ENCODE data around the gene TTLL4.
A peak's percentile ranks its signal among the peaks of the same experiment; 100 is the strongest.

The TTLL4 gene

GRCh38 chr2:218792433-218792832, 81.8 kb downstream of the TTLL4 start:
- no peak for DNase-seq (ENCODE audit: low read depth)
- TF ChIP-seq CTCF (IDR thresholded peaks at IDR 0.05; ENCODE audit: low read length, missing control alignments): no peak
- H3K4me3 ChIP-seq (replicated peaks; ENCODE audit: low read depth, low read length): no peak overlapping the region

GRCh38 chr2:218796691-218797090, 86.1 kb downstream of the TTLL4 start:
- no peak for DNase-seq (ENCODE audit: low read depth)
- no peak overlapping the region for H3K4me3 ChIP-seq (replicated peaks; ENCODE audit: low read depth, low read length)
- TF ChIP-seq CTCF (IDR thresholded peaks at IDR 0.05; ENCODE audit: low read length, missing control alignments): no peak

- H3K4me3 ChIP-seq (replicated peaks; ENCODE audit: low read depth, low read length): no peak overlapping the region
- peak; percentile 20 for DNase-seq (ENCODE audit: low read depth)
- no peak for TF ChIP-seq CTCF (IDR thresholded peaks at IDR 0.05; ENCODE audit: low read length, missing control alignments)
These were observed 88.3 kb downstream of the TTLL4 start for GRCh38 chr2:218798767-218799504.

GRCh38 chr2:218799990-218800389, 89.4 kb downstream of the TTLL4 start:
- TF ChIP-seq CTCF (IDR thresholded peaks at IDR 0.05; ENCODE audit: low read length, missing control alignments): no peak
- H3K4me3 ChIP-seq (replicated peaks; ENCODE audit: low read depth, low read length): no peak overlapping the region
- no peak for DNase-seq (ENCODE audit: low read depth)

GRCh38 chr2:218802386-218802994, 91.9 kb downstream of the TTLL4 start:
- no peak for DNase-seq (ENCODE audit: low read depth)
- no peak for TF ChIP-seq CTCF (IDR thresholded peaks at IDR 0.05; ENCODE audit: low read length, missing control alignments)
- no peak overlapping the region for H3K4me3 ChIP-seq (replicated peaks; ENCODE audit: low read depth, low read length)

GRCh38 chr2:218804817-218805216, 94.2 kb downstream of the TTLL4 start:
- no peak overlapping the region for H3K4me3 ChIP-seq (replicated peaks; ENCODE audit: low read depth, low read length)
- no peak for DNase-seq (ENCODE audit: low read depth)
- TF ChIP-seq CTCF (IDR thresholded peaks at IDR 0.05; ENCODE audit: low read length, missing control alignments): no peak

Data from fibroblast of pulmonary artery (primary cell).